H4 (cell line): ENCODE data around the gene MOK. TPM values are rescaled to one million over a fixed set of nuclear protein-coding genes. Genes with fewer than 3 reads are reported as not detected.
"Not testable (repeated sequence)": the region's sequence is repeated elsewhere in the genome, so short reads cannot be mapped to it uniquely, and the experiment has no call there.

Experiments
- DNase-seq: peaks from one replicate; pipeline ENCODE4 v3.0.0-alpha.2; 2015; ENCODE audit warnings: low spot score
- total RNA-seq: library from RNA; depleted of rRNA; stranded (reverse); fragments of >200 nt; shearing (Covaris generic); gene quantifications from 2 replicates; pipeline ENCODE4 v1.2.3, GENCODE V29; 2014

The MOK gene
- total RNA-seq, 1 experiment from 2014 or later: 2.0 TPM

- no peak for DNase-seq
Observed at GRCh38 chr14:102321456-102322422, 16.8 kb upstream of the MOK start.

- no peak for DNase-seq
Observed at GRCh38 chr14:102320671-102321455, 15.9 kb upstream of the MOK start.

- DNase-seq: no peak
Observed at GRCh38 chr14:102320033-102320660, 15.2 kb upstream of the MOK start.

DNA sequence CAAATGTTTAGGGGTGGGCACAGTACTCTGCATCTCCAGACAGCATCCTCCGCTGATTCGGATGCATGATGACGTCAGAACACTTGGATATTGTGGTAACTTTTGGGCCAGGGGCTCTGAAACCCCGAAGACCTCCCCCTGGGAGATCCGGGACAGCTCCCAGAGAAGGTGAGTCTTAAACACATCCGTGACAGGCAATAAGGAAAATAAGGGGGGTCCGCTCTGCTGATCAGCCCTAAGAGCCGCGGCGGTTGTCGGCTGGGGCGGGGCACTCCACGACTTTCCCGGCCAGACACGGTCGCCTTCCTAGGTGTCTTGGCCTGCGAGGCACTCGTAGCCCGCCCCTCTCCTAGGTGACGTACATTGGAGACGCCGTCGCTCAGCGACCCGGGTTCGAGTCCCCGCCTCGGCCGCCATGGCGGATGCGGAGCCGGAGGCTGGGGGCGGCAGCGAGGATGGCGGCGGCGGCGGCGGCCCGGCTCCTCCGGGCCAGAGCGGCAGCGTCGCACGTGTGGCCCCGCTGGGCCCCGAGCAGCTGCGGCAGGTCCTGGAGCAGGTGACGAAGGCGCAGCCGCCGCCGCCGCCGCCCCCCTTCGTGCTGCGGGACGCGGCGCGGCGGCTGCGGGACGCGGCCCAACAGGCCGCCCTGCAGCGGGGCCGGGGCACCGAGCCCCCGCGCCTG lies 14.5 kb upstream of the MOK start, which contains the start of gene ZNF839:
Gene ZNF839, plus strand, starts transcription at position 396 of the 682 bp plus-strand sequence. Its CDS starts 20 bp downstream, at position 416.
- peak; percentile 90 for DNase-seq

DNA sequence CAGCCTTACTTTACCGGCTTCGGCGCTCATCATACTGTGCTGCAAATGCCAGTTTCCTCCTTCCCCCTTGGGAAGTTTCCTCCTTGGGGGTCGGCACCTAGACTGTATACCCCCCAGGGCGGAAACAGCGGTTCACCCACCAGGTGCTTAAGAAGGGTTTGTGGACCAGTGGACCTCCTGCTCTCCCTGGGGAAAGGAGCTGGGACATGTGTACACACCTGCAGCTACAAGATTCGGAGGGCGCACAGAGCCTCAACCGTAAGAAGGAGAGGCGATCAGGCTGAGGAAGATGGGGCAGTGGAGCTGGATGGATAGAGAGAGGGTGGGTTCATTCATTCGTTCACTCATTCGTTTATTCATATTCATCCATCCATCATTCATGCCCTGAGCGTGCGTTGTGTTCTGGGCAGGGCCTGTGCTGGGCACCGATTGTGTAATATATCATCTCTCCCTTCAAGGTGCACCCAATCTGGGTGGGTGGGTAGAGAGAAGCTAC lies 13.9 kb upstream of the MOK start:
- no peak for DNase-seq

GRCh38 chr14:102317564-102318248 lies 12.7 kb upstream of the MOK start:
- DNase-seq: no peak

DNA sequence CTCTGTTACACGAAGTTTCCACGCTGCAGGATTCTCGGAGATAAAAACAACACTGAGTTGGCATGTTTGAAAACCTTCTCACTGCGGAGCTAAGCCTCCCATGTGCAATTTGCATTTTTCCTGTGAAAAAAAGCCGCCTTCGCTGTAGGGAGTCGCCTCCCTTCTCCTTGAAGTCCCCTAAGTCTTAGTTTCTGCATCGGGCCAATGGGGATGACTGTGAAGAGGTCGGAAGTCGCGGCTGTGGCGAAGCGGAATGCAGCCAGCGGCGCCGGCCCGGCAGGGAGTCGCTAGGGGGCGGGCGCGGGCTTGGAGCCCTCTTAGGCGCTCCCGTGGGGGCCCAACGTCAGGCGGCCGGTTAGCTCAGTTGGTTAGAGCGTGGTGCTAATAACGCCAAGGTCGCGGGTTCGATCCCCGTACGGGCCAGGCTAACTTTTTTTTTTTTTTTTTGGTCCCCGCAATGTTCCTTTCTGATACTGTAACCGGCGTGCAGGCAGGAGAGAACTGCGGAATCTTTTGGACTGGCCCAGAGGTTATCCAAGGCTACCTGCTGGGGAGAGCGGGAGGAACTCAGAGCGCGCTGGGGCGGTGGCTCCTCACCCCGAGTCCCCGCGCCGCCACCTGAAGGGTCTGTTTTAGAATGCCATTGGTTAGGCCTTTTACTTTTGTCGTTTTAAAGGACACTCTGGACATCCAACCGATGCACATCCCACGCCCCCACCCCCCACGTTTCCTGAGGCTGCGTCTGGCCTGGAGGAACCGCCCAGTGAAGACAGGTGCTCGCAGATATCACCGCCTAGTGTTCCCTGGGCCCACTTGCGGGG lies 12.0 kb upstream of the MOK start:
- DNase-seq: peak; percentile 89

DNA sequence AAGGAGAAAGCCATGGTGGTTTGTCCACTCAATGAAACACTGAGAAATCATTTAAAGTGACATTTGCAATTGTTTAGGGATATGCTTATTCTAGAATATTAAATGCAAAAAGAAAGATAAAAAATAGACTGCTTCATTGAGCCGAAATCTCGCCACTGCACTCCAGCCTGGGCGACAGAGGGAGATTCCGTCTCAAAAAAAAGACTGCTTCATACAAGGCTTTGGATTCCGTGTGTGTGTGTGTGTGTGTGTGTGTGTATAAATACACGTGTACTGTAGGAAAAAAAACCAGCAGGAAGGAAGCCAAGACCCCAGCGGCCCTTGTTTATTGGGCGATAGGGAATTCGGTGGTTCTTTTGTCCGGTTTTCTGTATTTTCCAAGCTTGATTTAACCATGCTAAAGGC lies 11.4 kb upstream of the MOK start:
- DNase-seq: peak; percentile 52

- DNase-seq: no peak
Observed at GRCh38 chr14:102315121-102315520, 10.2 kb upstream of the MOK start.

GRCh38 chr14:102314242-102315011 lies 9.5 kb upstream of the MOK start:
- peak; percentile 68 for DNase-seq

DNA sequence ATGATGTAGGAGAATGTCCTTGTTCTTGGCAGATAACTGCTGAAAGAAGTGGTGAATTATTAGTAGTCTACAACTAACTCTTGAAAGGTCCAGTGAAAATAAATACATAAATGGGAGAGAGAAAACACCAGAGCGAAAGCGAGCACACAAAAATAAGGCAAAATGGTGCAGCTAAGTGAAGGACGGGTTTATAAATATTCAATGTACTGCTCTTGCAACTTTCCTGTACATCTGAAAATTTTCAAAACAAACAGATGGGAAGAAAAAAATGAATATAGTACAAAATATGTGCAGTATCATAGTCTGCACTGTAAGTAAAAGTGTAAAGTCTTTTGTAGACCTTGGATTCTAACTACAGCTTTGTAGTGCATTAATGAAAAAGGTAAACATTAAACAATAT lies 1.3 kb downstream of the MOK start:
- DNase-seq: no peak

- not testable (repeated sequence) for DNase-seq
Observed at GRCh38 chr14:102298303-102299070, 6.5 kb downstream of the MOK start.

DNA sequence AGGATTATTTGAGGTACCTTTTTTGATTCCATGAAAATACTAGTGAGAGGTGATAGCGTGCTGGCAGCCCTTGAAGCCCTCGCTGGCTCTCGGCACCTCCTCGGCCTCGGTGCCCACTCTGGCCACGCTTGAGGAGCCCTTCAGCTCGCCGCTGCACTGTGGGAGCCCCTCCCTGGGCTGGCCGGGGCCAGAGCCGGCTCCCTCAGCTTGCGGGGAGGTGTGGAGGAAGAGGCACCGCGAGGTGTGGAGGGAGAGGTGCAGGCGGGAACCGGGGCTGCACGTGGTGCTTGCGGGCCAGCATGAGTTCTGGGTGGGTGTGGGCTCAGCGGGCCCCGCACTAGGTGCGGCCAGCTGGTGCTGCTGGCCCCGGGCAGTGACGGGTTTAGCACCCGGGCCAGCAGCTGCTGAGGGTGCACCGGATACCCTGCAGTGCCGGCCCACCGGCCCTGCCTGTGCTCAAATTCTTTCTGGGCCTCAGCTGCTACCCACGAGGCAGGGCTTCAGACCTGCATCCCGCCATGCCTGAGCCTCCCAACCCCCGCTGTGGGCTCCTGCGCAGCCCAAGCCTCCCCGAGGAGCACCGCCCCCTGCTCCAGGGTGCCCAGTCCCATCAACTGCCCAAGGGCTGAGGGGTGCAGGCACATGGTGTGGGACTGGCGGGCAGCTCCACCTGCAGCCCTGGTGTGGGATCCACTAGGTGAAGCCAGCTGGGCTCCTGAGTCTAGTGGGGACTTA lies 7.4 kb downstream of the MOK start:
- no peak for DNase-seq

DNA sequence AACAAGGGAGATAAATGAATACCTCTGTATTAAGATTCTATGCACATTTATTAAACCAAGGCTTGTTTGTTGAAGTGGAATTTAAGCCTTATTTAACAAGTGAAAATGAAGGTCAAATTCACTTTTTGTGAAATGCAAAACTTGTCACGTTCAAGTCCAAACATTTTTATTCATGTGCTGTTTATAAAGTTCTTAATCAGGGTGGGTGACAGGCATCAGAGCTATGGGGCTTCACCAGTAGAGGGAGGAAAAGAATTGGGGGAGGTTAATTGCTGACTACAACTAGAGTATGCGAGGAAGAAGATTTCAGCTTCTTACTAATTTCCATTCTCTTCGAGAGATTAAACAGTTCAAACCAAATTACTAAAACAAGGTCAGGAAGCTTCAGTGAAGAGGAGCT lies 9.7 kb downstream of the MOK start:
- DNase-seq: no peak

GRCh38 chr14:102293781-102294180 lies 11.2 kb downstream of the MOK start:
- no peak for DNase-seq

- no peak for DNase-seq
Observed at GRCh38 chr14:102292441-102292840, 12.5 kb downstream of the MOK start.

GRCh38 chr14:102288139-102288538 lies 16.8 kb downstream of the MOK start:
- no peak for DNase-seq

DNA sequence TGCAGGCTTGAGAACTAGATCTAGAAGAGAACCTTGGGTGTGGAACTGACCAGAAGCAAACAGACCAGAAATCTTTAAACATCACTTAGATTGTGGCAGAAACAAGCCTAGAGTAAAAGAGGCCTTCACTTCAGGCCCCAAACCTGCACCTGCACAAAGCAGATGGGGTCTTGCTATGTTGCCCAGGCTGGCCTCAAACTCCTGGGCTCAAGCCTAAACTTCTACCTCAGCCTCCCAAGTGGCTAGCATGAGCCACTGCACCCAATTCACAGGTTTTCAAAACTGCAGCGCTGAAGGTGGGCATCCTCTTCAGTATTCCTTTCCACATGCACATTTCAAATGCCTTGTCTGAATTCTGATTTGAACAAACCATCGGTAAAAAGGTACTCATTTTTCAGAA lies 19.9 kb downstream of the MOK start:
- DNase-seq: no peak
